K562 (cell line): ENCODE results near the gene ITGB2. TPM values are rescaled to one million over a fixed set of nuclear protein-coding genes. Genes with fewer than 3 reads are reported as not detected.

Experiments
- DIDO1 ChIP-seq: fragments of 450-650 bp; IDR thresholded peaks from 2 replicates; pipeline ENCODE4 v1.6.1; 2016; ENCODE audit warnings: low read depth, missing biosample characterization, missing genetic modification characterization
- MEF2A ChIP-seq: IDR thresholded peaks from 2 replicates; pipeline ENCODE4 v1.6.1; 2011; ENCODE audit warnings: low read depth, mild to moderate bottlenecking, low read length, moderate library complexity; ENCODE audit not compliant: control insufficient read depth
- MTA1 ChIP-seq: fragments of 450-650 bp; IDR thresholded peaks from 2 replicates; pipeline ENCODE4 v1.6.1; 2017; ENCODE audit warnings: borderline replicate concordance
- MYNN ChIP-seq, 2 experiments: sonication (generic); formaldehyde crosslinking in 1 of 2; IDR thresholded peaks; 2 replicates each; pipeline versions ENCODE4 v1.5.0 to v1.6.1; 2016 to 2020; ENCODE audit warnings: antibody characterized with exemption in 1 of 2, missing genetic modification reagents in 1 of 2
- NBN ChIP-seq: fragments of 450-650 bp; IDR thresholded peaks from 2 replicates; pipeline ENCODE4 v1.6.1; 2016; ENCODE audit warnings: low read depth, mild to moderate bottlenecking
- NFE2L1 ChIP-seq: fragments of 450-650 bp; IDR thresholded peaks from 2 replicates; pipeline ENCODE4 v1.6.1; 2016; ENCODE audit warnings: missing genetic modification characterization, low read depth, mild to moderate bottlenecking, missing compliant biosample characterization, moderate library complexity, borderline replicate concordance
- POU5F1 ChIP-seq: fragments of 150-350 bp; IDR thresholded peaks from 2 replicates; pipeline ENCODE4 v1.6.1; 2014; ENCODE audit warnings: borderline replicate concordance, low read length, low read depth, mild to moderate bottlenecking; ENCODE audit not compliant: partially characterized antibody
- RERE ChIP-seq: sonication (generic); formaldehyde crosslinking; IDR thresholded peaks from 2 replicates; pipeline ENCODE4 v1.8.0; 2023; ENCODE audit warnings: missing genetic modification reagents, mild to moderate bottlenecking, borderline replicate concordance
- SMC3 ChIP-seq: conservative IDR thresholded peaks from 2 replicates; pipeline ENCODE4 v1.6.1; 2011; ENCODE audit warnings: low read depth, low read length, improper control_type of control experiment; ENCODE audit not compliant: insufficient read depth
- STAT5B ChIP-seq: fragments of 250-450 bp; sonication (Bioruptor Pico); IDR thresholded peaks from 2 replicates; pipeline ENCODE4 v1.8.0; 2021; ENCODE audit warnings: mild to moderate bottlenecking, inconsistent platforms
- ZNF253 ChIP-seq: fragments of 250-450 bp; sonication (Bioruptor Pico); conservative IDR thresholded peaks from 2 replicates; pipeline ENCODE4 v1.6.1; 2021; ENCODE audit warnings: mild to moderate bottlenecking
- ZNF512 ChIP-seq: IDR thresholded peaks from 2 replicates; pipeline ENCODE4 v1.6.1; 2016; ENCODE audit warnings: missing genetic modification characterization, missing compliant biosample characterization
- ZNF551 ChIP-seq: fragments of 250-450 bp; sonication (Bioruptor Pico); IDR thresholded peaks from 2 replicates; pipeline ENCODE4 v1.5.0; 2021; ENCODE audit warnings: mild to moderate bottlenecking, moderate library complexity
- polyA plus RNA-seq, 8 experiments: library from polyadenylated mRNA; depleted of rRNA in 4 of 8; stranded (reverse) in 5 of 8; unstranded in 3 of 8; fragments of >200 nt; fragmentation: Nextera tagmentation in 2 of 8; fragmentation: Illumina TruSeq in 1 of 8; extraction: Ambion mirVana in 2 of 8; extraction: Trizol in 1 of 8; gene quantifications; 2 replicates each; pipeline versions ENCODE4 v1.2.1 to v1.2.3, GENCODE V29; 2011 to 2014; ENCODE audit warnings: inconsistent platforms in 1 of 8, missing spikeins in 1 of 8
- total RNA-seq, 7 experiments: library from RNA; depleted of rRNA in 6 of 7; stranded (reverse); fragments of >200 nt in 6 of 7; fragmentation: Illumina TruSeq in 2 of 7; extraction: Trizol in 2 of 7; gene quantifications; 2 replicates each; pipeline versions ENCODE4 v1.2.1 to v1.2.3, GENCODE V29; 2011 to 2021; ENCODE audit warnings: low replicate concordance in 1 of 7
- TF ChIP-seq, protein P1 (sequence below): sonication (generic); formaldehyde crosslinking; IDR thresholded peaks from 2 replicates; pipeline ENCODE4 v1.8.0; 2022; ENCODE audit warnings: mild to moderate bottlenecking, missing genetic modification reagents

The ITGB2 gene
- total and polyA plus RNA-seq, 9 of the 15 experiments (the other 6 are each of a cell fraction or from before 2014, with no cell fraction given): 0.07 to 1.3 (median 0.51) TPM; not detected in 2

GRCh38 chr21:44869781-44870747 is 50.6 kb downstream of the ITGB2 start (continued):
- no peak for TF ChIP-seq RERE (CRISPR knock-in tag)
- peak; percentile 24; the same call in 1 of the 2 replicates for TF ChIP-seq MTA1
- 0 out of 2 replicates have a peak, but pooled peaks have one; percentile 20 for TF ChIP-seq NBN
- TF ChIP-seq ZNF551 (CRISPR knock-in tag): no peak
- TF ChIP-seq NFE2L1 (tag): no peak
- TF ChIP-seq ZNF512 (tag): no peak
- no peak for TF ChIP-seq STAT5B
- TF ChIP-seq POU5F1: no peak
- TF ChIP-seq, protein P1, sequence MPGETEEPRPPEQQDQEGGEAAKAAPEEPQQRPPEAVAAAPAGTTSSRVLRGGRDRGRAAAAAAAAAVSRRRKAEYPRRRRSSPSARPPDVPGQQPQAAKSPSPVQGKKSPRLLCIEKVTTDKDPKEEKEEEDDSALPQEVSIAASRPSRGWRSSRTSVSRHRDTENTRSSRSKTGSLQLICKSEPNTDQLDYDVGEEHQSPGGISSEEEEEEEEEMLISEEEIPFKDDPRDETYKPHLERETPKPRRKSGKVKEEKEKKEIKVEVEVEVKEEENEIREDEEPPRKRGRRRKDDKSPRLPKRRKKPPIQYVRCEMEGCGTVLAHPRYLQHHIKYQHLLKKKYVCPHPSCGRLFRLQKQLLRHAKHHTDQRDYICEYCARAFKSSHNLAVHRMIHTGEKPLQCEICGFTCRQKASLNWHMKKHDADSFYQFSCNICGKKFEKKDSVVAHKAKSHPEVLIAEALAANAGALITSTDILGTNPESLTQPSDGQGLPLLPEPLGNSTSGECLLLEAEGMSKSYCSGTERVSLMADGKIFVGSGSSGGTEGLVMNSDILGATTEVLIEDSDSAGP (CRISPR knock-in tag): no peak
- no peak for TF ChIP-seq MEF2A
- no peak for TF ChIP-seq SMC3
- no peak for TF ChIP-seq MYNN (IDR thresholded peaks at IDR 0.05)
- TF ChIP-seq MYNN (CRISPR knock-in tag; IDR thresholded peaks at IDR 0.05): no peak
- no peak for TF ChIP-seq DIDO1 (tag)
- no peak for TF ChIP-seq ZNF253 (CRISPR knock-in tag)
